Right forelimb (tissue), 1 donor: ENCODE results near the gene LRMDA.
"Not testable (repeated sequence)": the region's sequence is repeated elsewhere in the genome, so short reads cannot be mapped to it uniquely, and the experiment has no call there.

Experiments
- DNase-seq: peaks from one replicate; pipeline ENCODE4 v3.0.0-alpha.2; 2018

Gene LRMDA

GRCh38 chr10:75616874-75617478 is 185.6 kb downstream of the LRMDA start:
- DNase-seq: no peak

- no peak for DNase-seq
Observed at GRCh38 chr10:75617485-75618155, 186.2 kb downstream of the LRMDA start.

- DNase-seq: no peak
Observed at GRCh38 chr10:75619635-75620034, 188.2 kb downstream of the LRMDA start.

- DNase-seq: no peak
Observed at GRCh38 chr10:75620356-75620755, 188.9 kb downstream of the LRMDA start.

GRCh38 chr10:75621003-75621402 is 189.6 kb downstream of the LRMDA start:
- not testable (repeated sequence) for DNase-seq

GRCh38 chr10:75622503-75622902 is 191.1 kb downstream of the LRMDA start:
- no peak for DNase-seq

GRCh38 chr10:75623310-75624093 is 192.1 kb downstream of the LRMDA start:
- DNase-seq: no peak

- no peak for DNase-seq
Observed at GRCh38 chr10:75624638-75625037, 193.2 kb downstream of the LRMDA start.

- no peak for DNase-seq
Observed at GRCh38 chr10:75630746-75631145, 199.3 kb downstream of the LRMDA start.

GRCh38 chr10:75632805-75633462 is 201.5 kb downstream of the LRMDA start:
- DNase-seq: no peak

- DNase-seq: no peak
Observed at GRCh38 chr10:75633568-75633967, 202.1 kb downstream of the LRMDA start.

GRCh38 chr10:75634947-75635346 is 203.5 kb downstream of the LRMDA start:
- no peak for DNase-seq

GRCh38 chr10:75638752-75639151 is 207.3 kb downstream of the LRMDA start:
- DNase-seq: no peak

GRCh38 chr10:75639736-75640135 is 208.3 kb downstream of the LRMDA start:
- no peak for DNase-seq

GRCh38 chr10:75640381-75640780 is 209.0 kb downstream of the LRMDA start:
- no peak for DNase-seq

- DNase-seq: no peak
Observed at GRCh38 chr10:75640803-75641202, 209.4 kb downstream of the LRMDA start.

- DNase-seq: no peak
Observed at GRCh38 chr10:75643405-75643804, 212.0 kb downstream of the LRMDA start.

GRCh38 chr10:75643944-75644692 is 212.7 kb downstream of the LRMDA start:
- DNase-seq: no peak

GRCh38 chr10:75645704-75646103 is 214.3 kb downstream of the LRMDA start:
- no peak for DNase-seq

- DNase-seq: no peak
Observed at GRCh38 chr10:75646218-75646915, 214.9 kb downstream of the LRMDA start.

- no peak for DNase-seq
Observed at GRCh38 chr10:75646916-75647315, 215.5 kb downstream of the LRMDA start.

- no peak for DNase-seq
Observed at GRCh38 chr10:75647675-75648074, 216.3 kb downstream of the LRMDA start.
